HepG2 (cell line): ENCODE measurements around the gene SLC12A5. TPM values are rescaled to one million over a fixed set of nuclear protein-coding genes. Genes with fewer than 3 reads are reported as not detected.
A peak's percentile ranks its signal among the peaks of the same experiment; 100 is the strongest.

Experiments used
- BCL3 ChIP-seq: sonication (generic); formaldehyde crosslinking; IDR thresholded peaks from 2 replicates; pipeline ENCODE4 v1.5.1; 2020; ENCODE audit warnings: mild to moderate bottlenecking, missing genetic modification reagents, moderate library complexity
- CBFB ChIP-seq: sonication (generic); formaldehyde crosslinking; IDR thresholded peaks from 2 replicates; pipeline ENCODE4 v1.4.0; 2020; ENCODE audit warnings: missing genetic modification reagents
- CREB3 ChIP-seq: sonication (generic); formaldehyde crosslinking; IDR thresholded peaks from 2 replicates; pipeline ENCODE4 v1.5.0; 2020; ENCODE audit warnings: missing genetic modification reagents
- HDAC2 ChIP-seq: sonication (generic); formaldehyde crosslinking; IDR thresholded peaks from 2 replicates; pipeline ENCODE4 v1.4.0; 2020; ENCODE audit warnings: missing genetic modification reagents
- HOXD1 ChIP-seq: sonication (generic); formaldehyde crosslinking; IDR thresholded peaks from 2 replicates; pipeline ENCODE4 v1.5.0; 2020; ENCODE audit warnings: missing genetic modification reagents
- IRF1 ChIP-seq: sonication (generic); formaldehyde crosslinking; IDR thresholded peaks from 2 replicates; pipeline ENCODE4 v1.4.0; 2020; ENCODE audit warnings: low read depth, mild to moderate bottlenecking, missing genetic modification reagents
- MTF1 ChIP-seq: sonication (generic); formaldehyde crosslinking; IDR thresholded peaks from 2 replicates; pipeline ENCODE4 v1.5.0; 2020; ENCODE audit warnings: missing genetic modification reagents
- NR0B2 ChIP-seq: sonication (generic); formaldehyde crosslinking; IDR thresholded peaks from 2 replicates; pipeline ENCODE4 v1.4.0; 2020; ENCODE audit warnings: mild to moderate bottlenecking, missing genetic modification reagents
- POGZ ChIP-seq: sonication (generic); formaldehyde crosslinking; IDR thresholded peaks from 2 replicates; pipeline ENCODE4 v1.4.0; 2020; ENCODE audit warnings: mild to moderate bottlenecking, missing genetic modification reagents
- TBX3 ChIP-seq: fragments of 450-650 bp; IDR thresholded peaks from 2 replicates; pipeline ENCODE4 v1.6.1; 2017; ENCODE audit warnings: antibody characterized with exemption, mild to moderate bottlenecking, inconsistent platforms, borderline replicate concordance
- THAP11 ChIP-seq: IDR thresholded peaks from 2 replicates; pipeline ENCODE4 v1.6.1; 2016; ENCODE audit warnings: missing biosample characterization, missing genetic modification reagents
- THAP7 ChIP-seq: sonication (generic); formaldehyde crosslinking; IDR thresholded peaks from 2 replicates; pipeline ENCODE4 v1.8.1; 2023; ENCODE audit warnings: mild to moderate bottlenecking, missing genetic modification reagents
- TRAFD1 ChIP-seq: sonication (generic); formaldehyde crosslinking; IDR thresholded peaks from 2 replicates; pipeline ENCODE4 v1.5.1; 2020; ENCODE audit warnings: missing genetic modification reagents, mild to moderate bottlenecking, borderline replicate concordance
- ZBTB21 ChIP-seq: sonication (generic); formaldehyde crosslinking; IDR thresholded peaks from 2 replicates; pipeline ENCODE4 v1.4.0; 2020; ENCODE audit warnings: missing genetic modification reagents
- ZBTB34 ChIP-seq: sonication (generic); formaldehyde crosslinking; IDR thresholded peaks from 2 replicates; pipeline ENCODE4 v1.8.0; 2022; ENCODE audit warnings: mild to moderate bottlenecking, missing genetic modification reagents
- ZC3H4 ChIP-seq: sonication (generic); formaldehyde crosslinking; IDR thresholded peaks from 2 replicates; pipeline ENCODE4 v1.4.0; 2020; ENCODE audit warnings: missing genetic modification reagents, borderline replicate concordance
- ZNF274 ChIP-seq: sonication (generic); formaldehyde crosslinking; IDR thresholded peaks from 2 replicates; pipeline ENCODE4 v1.5.1; 2020; ENCODE audit warnings: mild to moderate bottlenecking, missing genetic modification reagents
- ZNF496 ChIP-seq: sonication (generic); formaldehyde crosslinking; IDR thresholded peaks from 2 replicates; pipeline ENCODE4 v1.8.1; 2023; ENCODE audit warnings: mild to moderate bottlenecking, moderate library complexity, missing genetic modification reagents; ENCODE audit not compliant: insufficient replicate concordance
- ZNF564 ChIP-seq: sonication (generic); formaldehyde crosslinking; IDR thresholded peaks from 2 replicates; pipeline ENCODE4 v1.8.1; 2023; ENCODE audit warnings: mild to moderate bottlenecking, missing genetic modification reagents
- ZNF768 ChIP-seq: sonication (generic); formaldehyde crosslinking; IDR thresholded peaks from 2 replicates; pipeline ENCODE4 v1.4.0; 2020; ENCODE audit warnings: missing genetic modification reagents
- polyA plus RNA-seq, 8 experiments: library from polyadenylated mRNA; depleted of rRNA in 3 of 8; stranded (reverse) in 7 of 8; unstranded in 1 of 8; fragments of >200 nt; fragmentation: Illumina TruSeq in 4 of 8; extraction: Trizol in 4 of 8; gene quantifications; 2 replicates each; pipeline versions ENCODE4 v1.2.1 to v1.2.3, GENCODE V29; 2011 to 2016; ENCODE audit warnings: low read depth in 4 of 8, missing spikeins in 1 of 8, mixed read lengths in 1 of 8; ENCODE audit not compliant: insufficient read depth in 1 of 8
- total RNA-seq, 5 experiments: library from RNA; depleted of rRNA; stranded (reverse); fragments of >200 nt; fragmentation: Illumina TruSeq; extraction: Trizol; gene quantifications; 2 replicates each; pipeline ENCODE4 v1.2.3, GENCODE V29; 2016; ENCODE audit warnings: low read depth in 1 of 5

Gene SLC12A5
- total and polyA plus RNA-seq, 2 of the 13 experiments (the other 11 are each of a cell fraction or from before 2014, with no cell fraction given), result 4.3 to 5.4 TPM

- TF ChIP-seq ZBTB21 (no peak; the same call in 1 of the 2 replicates), ZNF274 (CRISPR knock-in tag) (no peak), HOXD1 (CRISPR knock-in tag) (no peak), IRF1 (no peak), POGZ (no peak), ZNF496 (CRISPR knock-in tag) (no peak), MTF1 (CRISPR knock-in tag) (peak; percentile 80; the same call in 1 of the 2 replicates), ZNF564 (CRISPR knock-in tag) (no peak), THAP11 (CRISPR knock-in tag) (peak; percentile 49; the same call in 1 of the 2 replicates), TRAFD1 (CRISPR knock-in tag) (no peak), NR0B2 (CRISPR knock-in tag) (no peak), ZBTB34 (no peak), THAP7 (CRISPR knock-in tag) (no peak), CREB3 (peak; percentile 81; the same call in 1 of the 2 replicates), TBX3 (no peak), CBFB (CRISPR knock-in tag) (no peak), ZC3H4 (no peak), BCL3 (no peak), ZNF768 (no peak), HDAC2 (CRISPR knock-in tag) (0 out of 2 replicates have a peak, but pooled peaks have one; percentile 24)
These were observed 1.7 kb upstream of the SLC12A5 start (continued) for GRCh38 chr20:46027245-46027853.
